T-helper 1 cell treated with Interleukin-12 subunit alpha and Interleukin-12 subunit beta and Interleukin-4 antibody, amounts not matched to agents 30 μg/mL and 1 μg/mL, for 36 hours (primary cell): Measurements from ENCODE around the gene KCTD16.

ENCODE experiments used
- H3K27ac Mint-ChIP-seq: one replicate; pipeline ENCODE4 v1.8.0; 2021; ENCODE audit warnings: mild to moderate bottlenecking, mixed read lengths
- H3K27me3 Mint-ChIP-seq: one replicate; pipeline ENCODE4 v1.8.0; 2021; ENCODE audit warnings: low read depth, mixed read lengths
- H3K36me3 Mint-ChIP-seq: one replicate; pipeline ENCODE4 v1.8.0; 2021; ENCODE audit warnings: low read depth, mixed read lengths
- H3K4me1 Mint-ChIP-seq: one replicate; pipeline ENCODE4 v1.8.0; 2021; ENCODE audit warnings: low read depth, mixed read lengths
- H3K4me3 Mint-ChIP-seq: one replicate; pipeline ENCODE4 v1.8.0; 2021; ENCODE audit warnings: mild to moderate bottlenecking, moderate library complexity, mixed read lengths
- H3K9me3 Mint-ChIP-seq: one replicate; pipeline ENCODE4 v1.8.0; 2021; ENCODE audit warnings: mixed read lengths

KCTD16 gene

GRCh38 chr5:144142139-144142823, 28.4 kb upstream of the KCTD16 start:
- Mint-ChIP-seq H3K27me3 (peaks cover 17% of the 10 kb centered on the region), H3K9me3 (no peaks in the 10 kb centered on the region), H3K36me3 (no peaks in the 10 kb centered on the region), H3K4me3 (no peak overlapping the region), H3K4me1 (peaks cover 2% of the 10 kb centered on the region), H3K27ac (peak overlapping the region; percentile 15)

GRCh38 chr5:144142824-144143162, 27.9 kb upstream of the KCTD16 start:
- no peak overlapping the region for H3K4me3 Mint-ChIP-seq
- no peak overlapping the region for H3K27ac Mint-ChIP-seq
- H3K9me3 Mint-ChIP-seq = no peaks in the 10 kb centered on the region
- peaks cover 17% of the 10 kb centered on the region for H3K27me3 Mint-ChIP-seq
- H3K4me1 Mint-ChIP-seq = peaks cover 2% of the 10 kb centered on the region
- no peaks in the 10 kb centered on the region for H3K36me3 Mint-ChIP-seq

GRCh38 chr5:144143625-144144024, 27.0 kb upstream of the KCTD16 start:
- Mint-ChIP-seq H3K27me3 (peaks cover 17% of the 10 kb centered on the region), H3K27ac (no peak overlapping the region), H3K4me1 (peaks cover 2% of the 10 kb centered on the region), H3K36me3 (no peaks in the 10 kb centered on the region), H3K9me3 (no peaks in the 10 kb centered on the region), H3K4me3 (no peak overlapping the region)

GRCh38 chr5:144144956-144145751, 25.5 kb upstream of the KCTD16 start:
- H3K9me3 Mint-ChIP-seq = no peaks in the 10 kb centered on the region
- H3K4me3 Mint-ChIP-seq = no peak overlapping the region
- peaks cover 2% of the 10 kb centered on the region for H3K4me1 Mint-ChIP-seq
- H3K36me3 Mint-ChIP-seq = no peaks in the 10 kb centered on the region
- H3K27me3 Mint-ChIP-seq = peaks cover 22% of the 10 kb centered on the region
- H3K27ac Mint-ChIP-seq = no peak overlapping the region

GRCh38 chr5:144151026-144151425, 19.6 kb upstream of the KCTD16 start:
- Mint-ChIP-seq H3K4me3 (no peak overlapping the region), H3K9me3 (no peaks in the 10 kb centered on the region), H3K4me1 (no peaks in the 10 kb centered on the region), H3K36me3 (no peaks in the 10 kb centered on the region), H3K27me3 (peaks cover 9% of the 10 kb centered on the region), H3K27ac (no peak overlapping the region)

GRCh38 chr5:144156767-144157171, 13.9 kb upstream of the KCTD16 start:
- Mint-ChIP-seq H3K27ac (no peak overlapping the region), H3K36me3 (peaks cover 11% of the 10 kb centered on the region), H3K9me3 (no peaks in the 10 kb centered on the region), H3K4me3 (no peak overlapping the region), H3K4me1 (no peaks in the 10 kb centered on the region), H3K27me3 (no peaks in the 10 kb centered on the region)

- Mint-ChIP-seq H3K27ac (no peak overlapping the region), H3K4me3 (no peak overlapping the region), H3K9me3 (no peaks in the 10 kb centered on the region), H3K27me3 (no peaks in the 10 kb centered on the region), H3K4me1 (peaks cover 10% of the 10 kb centered on the region), H3K36me3 (peaks cover 32% of the 10 kb centered on the region)
Observed at GRCh38 chr5:144162686-144163085, 8.0 kb upstream of the KCTD16 start.

- peaks cover 37% of the 10 kb centered on the region for H3K36me3 Mint-ChIP-seq
- peaks cover 36% of the 10 kb centered on the region for H3K4me1 Mint-ChIP-seq
Observed at GRCh38 chr5:144166696-144167095, 4.0 kb upstream of the KCTD16 start.

GRCh38 chr5:144167998-144168397, 2.7 kb upstream of the KCTD16 start:
- H3K4me1 Mint-ChIP-seq = peaks cover 36% of the 10 kb centered on the region
- H3K9me3 Mint-ChIP-seq = no peaks in the 10 kb centered on the region
- no peak overlapping the region for H3K27ac Mint-ChIP-seq
- peaks cover 6% of the 10 kb centered on the region for H3K27me3 Mint-ChIP-seq
- peaks cover 27% of the 10 kb centered on the region for H3K36me3 Mint-ChIP-seq
- H3K4me3 Mint-ChIP-seq = peak overlapping the region; percentile 52

More at GRCh38 chr5:144166696-144167095, 4.0 kb upstream of the KCTD16 start:
- H3K27ac Mint-ChIP-seq = no peak overlapping the region
- H3K27me3 Mint-ChIP-seq = peaks cover 3% of the 10 kb centered on the region
- H3K4me3 Mint-ChIP-seq = no peak overlapping the region
- H3K9me3 Mint-ChIP-seq = no peaks in the 10 kb centered on the region

- Mint-ChIP-seq H3K4me3 (peak overlapping the region; percentile 91), H3K27ac (peak overlapping the region; percentile 83), H3K27me3 (peaks cover 22% of the 10 kb centered on the region), H3K36me3 (peaks cover 22% of the 10 kb centered on the region), H3K9me3 (no peaks in the 10 kb centered on the region), H3K4me1 (peaks cover 36% of the 10 kb centered on the region)
Observed at GRCh38 chr5:144169904-144170275, 783 bp upstream of the KCTD16 start.

GRCh38 chr5:144173766-144174165, 3.1 kb downstream of the KCTD16 start:
- H3K36me3 Mint-ChIP-seq = peaks cover 8% of the 10 kb centered on the region
- no peaks in the 10 kb centered on the region for H3K9me3 Mint-ChIP-seq
- H3K4me1 Mint-ChIP-seq = peaks cover 22% of the 10 kb centered on the region
- H3K27me3 Mint-ChIP-seq = peaks cover 31% of the 10 kb centered on the region
- no peak overlapping the region for H3K4me3 Mint-ChIP-seq
- no peak overlapping the region for H3K27ac Mint-ChIP-seq

GRCh38 chr5:144177548-144177947, 6.9 kb downstream of the KCTD16 start:
- H3K36me3 Mint-ChIP-seq = no peaks in the 10 kb centered on the region
- no peaks in the 10 kb centered on the region for H3K9me3 Mint-ChIP-seq
- no peak overlapping the region for H3K4me3 Mint-ChIP-seq
- H3K27ac Mint-ChIP-seq = no peak overlapping the region
- H3K4me1 Mint-ChIP-seq = peaks cover 9% of the 10 kb centered on the region
- H3K27me3 Mint-ChIP-seq = peaks cover 28% of the 10 kb centered on the region

GRCh38 chr5:144179226-144179625, 8.6 kb downstream of the KCTD16 start:
- H3K27me3 Mint-ChIP-seq = peaks cover 15% of the 10 kb centered on the region
- H3K36me3 Mint-ChIP-seq = no peaks in the 10 kb centered on the region
- no peak overlapping the region for H3K4me3 Mint-ChIP-seq
- H3K27ac Mint-ChIP-seq = no peak overlapping the region
- H3K4me1 Mint-ChIP-seq = peaks cover 13% of the 10 kb centered on the region
- H3K9me3 Mint-ChIP-seq = no peaks in the 10 kb centered on the region

GRCh38 chr5:144183254-144183889, 12.7 kb downstream of the KCTD16 start:
- Mint-ChIP-seq H3K4me1 (peaks cover 40% of the 10 kb centered on the region), H3K36me3 (no peaks in the 10 kb centered on the region), H3K4me3 (no peak overlapping the region), H3K9me3 (no peaks in the 10 kb centered on the region), H3K27me3 (no peaks in the 10 kb centered on the region), H3K27ac (no peak overlapping the region)
